GM12878 (cell line): ENCODE measurements around the gene KIF12.

ENCODE experiments used
- CEBPB ChIP-seq, 2 experiments: fragments of 150-350 bp in 1 of 2; IDR thresholded peaks; 2 replicates each; pipeline ENCODE4 v1.6.1; 2012 to 2014; ENCODE audit warnings: low read depth in 2 of 2, low read length in 2 of 2, borderline replicate concordance in 1 of 2, inconsistent platforms in 1 of 2
- CREM ChIP-seq: IDR thresholded peaks from 2 replicates; pipeline ENCODE4 v1.6.1; 2014; ENCODE audit warnings: antibody characterized with exemption, low read depth
- JUND ChIP-seq: IDR thresholded peaks from 2 replicates; pipeline ENCODE4 v1.6.1; 2012; ENCODE audit warnings: low read depth, mild to moderate bottlenecking, low read length, improper control_type of control experiment, moderate library complexity
- RBBP5 ChIP-seq: fragments of 200-600 bp; sonication (generic); conservative IDR thresholded peaks from 2 replicates; pipeline ENCODE4 v1.6.1; 2016
- ZBTB33 ChIP-seq: fragments of 450-650 bp; IDR thresholded peaks from 2 replicates; pipeline ENCODE4 v1.6.1; 2017; ENCODE audit warnings: mild to moderate bottlenecking

GRCh38 chr9:114112325-114112724 is 13.2 kb upstream of the KIF12 start:
- TF ChIP-seq ZBTB33 (no peak), CEBPB (IDR thresholded peaks at IDR 0.05; ENCODE audit: borderline replicate concordance in 1 of 2, low read depth in 2 of 2, low read length in 2 of 2) (no peak), RBBP5 (no peak), JUND (no peak), CREM (no peak)
